ENCODE results near the gene TBXA2R.
A peak's percentile ranks its signal among the peaks of the same experiment; 100 is the strongest.

TBXA2R gene

GRCh38 chr19:3618811-3619630 lies 12.3 kb upstream of the TBXA2R start:
- DNase-seq = no peak

GRCh38 chr19:3618144-3618810 lies 11.6 kb upstream of the TBXA2R start:
- DNase-seq = peak in 1 of 2 donors; percentile 46

GRCh38 chr19:3617463-3617862 lies 10.8 kb upstream of the TBXA2R start:
- no peak for DNase-seq

DNA sequence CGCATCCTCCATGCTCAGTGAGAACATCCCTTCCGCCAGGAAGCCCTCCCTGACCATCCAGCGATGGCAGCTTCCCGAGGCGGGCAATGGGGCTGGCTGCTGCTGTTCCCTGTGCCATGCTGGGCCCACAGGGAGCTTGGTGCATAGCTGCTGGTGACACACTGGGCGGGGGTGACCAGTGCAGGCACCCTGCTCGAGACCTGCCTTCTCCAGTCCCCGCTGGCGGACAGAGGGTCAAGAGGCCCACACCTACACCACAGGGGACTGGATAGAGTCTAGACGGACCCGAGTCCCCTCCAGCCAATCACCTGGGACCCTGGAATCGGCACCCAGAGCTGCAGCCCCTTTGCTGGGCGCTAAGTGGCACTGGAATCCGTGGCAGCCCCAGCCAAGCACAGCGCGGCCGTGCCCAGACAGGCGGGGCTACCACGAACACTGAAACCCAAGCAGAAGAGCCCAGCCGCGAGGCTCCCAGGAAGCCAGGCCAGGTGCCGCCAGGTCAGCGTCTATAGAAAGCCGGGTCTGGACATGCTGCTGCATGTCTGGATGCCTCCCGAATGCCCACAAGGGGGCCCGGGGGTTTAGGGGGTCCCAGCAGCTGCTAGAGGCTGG lies 9.0 kb upstream of the TBXA2R start:
- DNase-seq = no peak

DNA sequence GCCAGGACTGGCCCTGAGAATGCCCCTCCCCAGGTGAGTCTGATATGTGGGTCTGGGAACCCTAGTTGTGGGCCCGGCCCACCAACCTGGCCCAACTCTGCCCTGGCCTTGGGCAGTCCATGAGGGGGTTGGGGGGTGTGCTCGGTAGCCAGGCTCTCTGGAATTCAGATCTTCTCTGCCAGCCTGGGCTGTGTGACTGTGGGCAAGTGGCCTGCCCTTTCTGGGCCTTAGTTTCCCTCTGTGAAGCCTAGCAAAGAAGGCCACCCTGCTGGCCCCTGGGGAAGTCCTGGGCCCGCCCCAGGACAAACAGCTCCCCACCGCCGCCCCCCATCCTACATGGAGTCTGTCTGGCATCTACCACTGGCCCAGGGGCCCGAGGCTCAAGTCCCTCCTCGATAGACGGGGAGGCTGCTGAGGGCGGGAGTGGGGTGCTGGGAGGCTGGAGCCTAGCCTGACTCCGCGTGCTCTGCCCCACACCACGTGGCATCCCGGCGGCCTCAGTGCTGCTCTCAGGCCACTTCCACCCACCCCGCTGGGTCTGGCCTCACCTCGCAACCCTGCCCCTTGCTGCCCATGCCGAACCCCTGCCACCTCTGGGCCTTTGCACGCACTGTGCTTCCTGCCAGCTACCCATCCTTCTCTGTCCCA lies 8.3 kb upstream of the TBXA2R start:
- DNase-seq = no peak

- DNase-seq = no peak
Measured at GRCh38 chr19:3613818-3614661, 7.4 kb upstream of the TBXA2R start.

GRCh38 chr19:3612901-3613741 lies 6.4 kb upstream of the TBXA2R start:
- DNase-seq = no peak

GRCh38 chr19:3612330-3612729 lies 5.7 kb upstream of the TBXA2R start:
- no peak for DNase-seq

GRCh38 chr19:3611841-3612240 lies 5.2 kb upstream of the TBXA2R start:
- no peak for DNase-seq

DNA sequence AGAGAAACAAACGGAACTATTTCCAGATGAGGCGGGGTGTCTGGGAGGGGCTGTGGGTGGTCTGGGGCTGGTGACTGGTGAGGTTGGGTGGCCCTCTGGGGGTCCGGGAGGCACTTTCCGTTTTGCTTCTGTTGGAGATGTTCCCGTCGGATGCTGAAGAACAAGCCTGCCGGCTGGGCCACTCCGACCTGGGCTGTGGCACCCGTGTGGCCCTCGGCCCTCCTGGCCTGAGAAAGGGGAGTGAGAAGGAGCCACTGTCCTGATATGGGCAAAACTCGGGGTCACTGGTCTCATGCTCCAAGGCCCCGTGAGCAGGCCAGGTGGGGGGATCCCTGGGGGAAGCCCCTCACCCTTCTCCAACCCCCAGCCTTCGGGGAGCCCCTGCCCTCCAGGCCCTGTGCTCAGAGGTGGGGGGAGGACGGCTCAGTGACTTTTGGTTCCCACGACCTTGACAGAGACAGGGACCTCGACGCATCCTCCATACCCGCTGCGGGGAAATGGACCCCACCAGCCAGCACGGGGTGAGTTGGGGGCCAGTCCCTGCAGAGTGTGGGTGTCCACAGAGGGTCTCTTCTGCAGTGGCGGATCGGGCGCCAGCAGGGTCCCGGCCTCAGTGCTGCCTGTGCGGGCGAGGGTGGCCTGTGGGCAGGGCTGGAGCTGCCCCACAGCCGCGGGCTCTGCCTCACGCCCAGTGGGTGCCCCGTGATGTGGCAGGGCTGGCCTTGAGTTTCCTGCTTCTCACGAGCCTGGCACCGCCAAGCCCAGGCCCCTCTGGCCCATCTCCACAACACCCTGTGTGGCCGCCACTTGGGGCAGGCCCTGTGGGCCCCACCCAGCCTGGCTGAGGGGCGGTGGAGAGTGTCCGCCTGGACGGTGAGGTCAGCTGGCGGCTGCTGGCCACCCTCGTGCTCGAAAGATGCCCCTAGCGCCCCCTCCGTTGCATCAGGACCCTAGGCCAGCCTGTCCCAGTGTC lies 4.4 kb upstream of the TBXA2R start:
- no peak for DNase-seq

DNA sequence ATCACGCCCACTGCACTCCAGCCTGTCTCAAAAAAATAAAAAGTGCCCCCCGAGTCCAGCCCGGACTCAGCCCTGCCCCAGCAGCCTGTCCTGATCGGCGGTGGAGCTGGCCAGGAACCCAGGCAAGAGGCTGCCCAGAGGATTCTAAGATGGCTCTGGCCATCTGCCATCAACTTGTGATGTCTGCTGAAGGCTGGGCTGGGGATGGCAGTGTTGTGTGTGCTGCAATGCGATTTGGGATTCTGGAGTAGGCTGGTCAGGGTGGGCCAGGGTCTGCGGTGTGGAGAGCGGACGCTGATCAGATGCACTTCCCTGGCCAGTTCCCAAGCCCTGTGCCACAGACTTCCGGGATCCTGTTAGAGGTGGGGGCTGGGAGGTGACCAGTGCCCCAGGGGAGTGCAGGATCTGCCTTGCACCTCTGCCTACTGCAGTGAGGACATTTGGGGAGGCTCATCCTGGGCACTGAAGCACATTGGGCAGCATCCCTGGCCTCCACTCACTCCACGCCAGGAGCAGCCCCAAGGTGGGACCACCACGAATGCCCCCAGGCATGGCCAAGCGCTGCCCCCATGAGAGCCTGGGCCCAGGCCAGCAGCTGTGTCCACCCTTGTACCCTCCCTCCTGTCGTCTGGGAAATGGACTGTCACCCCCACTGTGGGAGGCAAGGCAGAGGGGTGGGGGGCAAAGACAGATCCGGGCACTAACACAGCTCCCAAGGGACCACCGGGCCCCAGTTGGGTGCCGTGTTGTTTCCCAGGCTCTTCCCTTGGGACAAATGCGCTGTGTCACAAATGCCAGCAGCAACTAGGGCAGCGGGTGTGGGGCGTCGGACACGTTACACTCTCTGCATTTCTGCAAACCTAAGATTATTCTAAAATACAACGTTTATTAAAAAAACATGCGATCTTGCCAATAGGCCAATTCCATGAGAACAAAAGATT lies 3.4 kb upstream of the TBXA2R start:
- DNase-seq = no peak

- DNase-seq = no peak
Measured at GRCh38 chr19:3608750-3609322, 2.2 kb upstream of the TBXA2R start.

GRCh38 chr19:3608079-3608641 lies 1.5 kb upstream of the TBXA2R start:
- no peak for DNase-seq

- no peak for DNase-seq
Measured at GRCh38 chr19:3607303-3608078, 816 bp upstream of the TBXA2R start.

DNA sequence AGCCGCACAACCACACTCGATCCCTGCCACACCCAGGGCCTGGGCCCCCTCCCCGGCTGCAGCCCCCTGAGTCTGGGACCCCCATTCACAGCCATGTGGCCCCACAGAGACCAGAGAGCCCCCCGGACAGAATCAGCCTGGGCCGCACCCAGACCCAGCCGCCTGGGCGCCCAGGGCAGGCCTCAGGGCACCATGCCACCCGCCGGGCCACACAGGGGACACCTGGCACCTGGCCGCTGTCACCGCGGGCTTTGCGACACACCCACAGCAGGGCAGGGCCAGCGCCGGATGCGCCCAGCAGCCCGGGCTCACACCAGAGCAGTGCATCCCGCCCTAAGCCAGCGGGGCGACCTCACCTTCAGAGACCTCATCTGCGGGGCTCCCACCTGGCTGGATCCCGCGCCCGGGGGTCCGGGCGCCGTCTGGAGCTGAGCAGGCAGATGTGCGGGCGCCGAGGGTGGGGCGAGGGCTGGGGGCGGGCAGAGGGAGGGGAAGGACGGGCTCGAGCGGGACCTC lies 443 bp downstream of the TBXA2R start:
- DNase-seq = no peak

DNA sequence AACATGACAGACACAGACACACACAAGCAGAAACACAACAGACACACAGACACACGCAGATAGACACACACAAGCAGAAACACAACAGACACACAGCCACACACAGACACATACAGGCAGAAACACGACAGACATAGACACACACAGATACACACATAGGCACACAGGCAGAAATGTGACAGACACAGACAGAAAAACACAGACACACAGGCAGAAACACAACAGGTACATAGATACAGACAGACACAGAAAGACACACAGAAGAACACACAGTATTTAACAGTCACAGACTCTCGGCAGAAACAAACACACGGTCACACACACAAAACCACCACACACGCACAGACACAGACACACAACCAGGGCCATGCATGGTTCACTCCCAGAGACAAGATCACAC lies 905 bp downstream of the TBXA2R start:
- no peak for DNase-seq

DNA sequence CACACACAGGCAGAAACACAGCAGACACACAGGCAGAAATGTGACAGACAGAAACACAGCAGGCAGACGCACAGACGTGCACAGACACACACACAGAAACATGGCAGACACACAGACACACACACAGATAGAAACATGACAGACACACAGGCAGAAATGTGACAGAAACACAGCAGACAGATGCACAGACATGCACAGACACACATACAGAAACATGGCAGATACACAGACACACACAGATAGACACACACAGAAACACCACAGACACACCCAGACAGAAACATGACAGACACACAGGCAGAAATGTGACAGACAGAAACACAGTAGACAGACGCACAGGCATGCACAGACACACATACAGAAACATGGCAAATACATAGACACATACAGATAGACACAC lies 1.3 kb downstream of the TBXA2R start:
- no peak for DNase-seq

Data from hippocampal formation (tissue), 2 donors.